Activated CD4-positive, alpha-beta T cell treated with anti-CD3 and anti-CD28 coated beads, Interleukin-2, Interleukin-6, amounts not matched to agents 100 ng/mL and 50 ng/mL, durations not matched to agents 16 hours and 8 hours (primary cell): ENCODE results near the gene ADCYAP1R1.

Experiments used
- DNase-seq: peaks from one replicate; pipeline ENCODE4 v3.0.0-alpha.2; 2020

The ADCYAP1R1 gene

DNA sequence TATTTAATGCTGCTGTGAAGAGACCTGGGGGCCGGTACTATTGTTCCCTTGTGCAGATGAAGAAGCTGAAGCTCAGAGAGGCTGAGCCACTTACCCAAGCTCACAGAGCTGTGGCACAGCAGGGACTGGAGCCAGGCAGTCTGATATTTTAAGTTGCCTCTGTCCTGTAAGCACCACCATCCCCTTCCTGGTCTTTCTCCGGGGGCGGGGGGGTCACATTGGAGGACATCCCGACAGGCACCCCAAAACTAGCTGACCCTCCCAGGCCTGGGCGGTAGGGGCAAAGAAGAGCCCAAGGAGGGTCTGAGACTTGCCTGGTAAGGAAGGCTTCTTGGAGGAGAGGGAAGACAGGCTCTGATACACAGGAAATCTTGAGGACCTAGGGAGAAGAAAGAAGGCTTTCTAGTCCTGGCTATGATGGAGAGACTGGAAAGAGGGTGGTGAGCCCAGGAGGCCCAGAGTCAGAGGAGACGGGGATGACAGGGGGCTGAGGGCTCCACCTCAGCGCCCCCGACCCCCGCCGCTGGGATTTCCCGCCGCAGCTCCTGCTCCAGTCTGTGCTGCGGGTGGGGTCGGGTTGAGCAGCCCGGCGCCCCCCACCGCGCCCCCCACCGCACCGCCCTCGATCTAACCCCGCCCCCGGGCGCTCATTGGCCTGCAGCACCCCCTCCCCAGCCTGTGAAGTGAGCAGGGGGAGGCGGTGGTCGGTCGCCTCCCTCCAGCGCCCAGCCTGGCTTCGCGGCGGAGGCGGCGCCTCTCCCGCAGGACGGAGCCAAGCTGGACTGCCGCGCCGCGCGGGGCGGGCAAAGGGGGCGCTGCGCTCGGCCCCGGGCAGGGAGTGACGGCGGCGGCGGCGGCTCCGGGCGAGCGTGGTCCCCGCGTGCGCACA is at the start of gene ADCYAP1R1:
Gene ADCYAP1R1, plus strand, starts transcription at position 711 of the 889 bp plus-strand sequence. CDS start 10,957 bp downstream, outside the sequence.
- no peak for DNase-seq

GRCh38 chr7:31003097-31003496 is 49.0 kb upstream of the ADCYAP1R1 start:
- DNase-seq = no peak

DNA sequence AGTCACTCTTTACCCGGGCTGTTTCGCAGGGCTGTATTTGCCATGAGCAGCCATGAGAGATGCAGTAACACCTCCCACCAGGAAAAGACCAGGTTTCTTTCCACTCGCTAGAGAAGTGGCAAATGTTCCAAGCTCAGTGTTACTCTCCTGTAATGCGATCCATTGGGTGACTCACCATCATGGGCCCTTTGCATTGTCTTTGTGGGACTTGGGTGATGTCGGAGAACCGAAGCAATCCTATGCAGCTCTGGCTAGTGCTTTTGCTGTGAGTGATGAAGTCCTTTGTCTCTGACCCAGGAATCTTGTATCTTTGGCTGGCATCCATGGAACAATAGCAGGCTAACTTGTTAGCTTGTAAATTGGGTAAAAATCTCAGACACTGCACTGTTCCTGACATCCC is 48.4 kb upstream of the ADCYAP1R1 start:
- no peak for DNase-seq

GRCh38 chr7:31004393-31004792 is 47.7 kb upstream of the ADCYAP1R1 start:
- no peak for DNase-seq

DNA sequence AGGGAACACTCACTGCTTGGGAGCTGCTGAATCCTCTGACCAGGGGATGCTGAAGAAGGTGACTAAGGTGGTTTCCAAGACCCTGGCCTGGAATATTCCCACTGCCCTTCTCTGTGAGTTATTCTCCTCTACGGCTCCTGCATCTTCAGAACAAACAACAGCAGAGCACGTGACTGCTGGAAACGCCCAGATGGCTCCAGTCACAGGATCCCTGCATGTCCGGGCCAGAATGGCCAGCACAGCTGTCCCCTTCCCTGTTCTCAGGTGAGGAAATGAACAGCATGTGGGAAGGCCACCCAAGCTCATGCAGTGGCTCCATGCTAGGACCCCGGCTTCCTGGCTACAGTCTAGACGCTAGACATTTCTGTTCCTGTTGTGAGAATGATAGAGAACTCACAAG is 45.3 kb upstream of the ADCYAP1R1 start:
- DNase-seq = no peak

- no peak for DNase-seq
Observed at GRCh38 chr7:31007634-31008033, 44.5 kb upstream of the ADCYAP1R1 start.

DNA sequence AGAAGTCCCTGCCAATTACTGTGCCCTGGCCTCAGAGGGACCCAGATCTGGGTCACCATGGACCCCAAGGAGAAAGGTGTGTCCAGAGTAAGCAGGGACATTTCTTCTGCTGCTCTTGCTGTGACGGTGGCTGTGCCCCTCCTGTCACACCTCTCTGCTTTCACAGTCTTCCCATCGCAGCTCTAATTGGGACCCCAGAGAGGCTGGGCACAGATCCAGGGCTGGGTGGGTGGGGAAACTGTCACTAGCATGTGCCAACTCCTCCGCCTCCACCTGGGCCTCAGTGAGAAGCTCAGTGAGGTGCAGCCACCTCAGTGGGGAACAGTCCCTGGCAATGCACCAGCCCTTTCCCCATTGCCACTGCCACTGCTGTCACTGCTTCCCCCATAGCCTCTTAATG is 37.3 kb upstream of the ADCYAP1R1 start:
- no peak for DNase-seq

GRCh38 chr7:31017032-31017675 is 35.0 kb upstream of the ADCYAP1R1 start:
- no peak for DNase-seq

DNA sequence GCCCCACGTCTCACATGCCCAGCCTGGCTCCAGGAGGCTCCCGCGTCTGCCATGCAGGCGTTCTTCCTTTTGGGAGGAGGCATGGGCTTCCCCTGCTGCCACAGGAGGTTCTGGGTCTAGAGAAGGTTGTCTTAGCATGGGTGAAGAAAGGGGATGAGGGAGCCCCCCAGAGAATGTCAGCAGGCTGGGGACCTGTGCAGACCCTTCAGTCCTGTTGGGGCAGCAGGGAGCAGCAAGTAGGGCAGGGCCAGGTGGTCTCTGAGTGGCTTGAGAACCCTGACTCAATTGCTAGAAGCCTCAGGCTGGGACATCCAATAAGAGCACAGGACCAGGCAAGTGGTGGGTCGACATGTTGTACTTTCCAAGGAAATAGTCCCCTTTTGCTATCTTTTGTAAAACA is 34.4 kb upstream of the ADCYAP1R1 start:
- DNase-seq = no peak

- DNase-seq = no peak
Observed at GRCh38 chr7:31019509-31019908, 32.6 kb upstream of the ADCYAP1R1 start.

DNA sequence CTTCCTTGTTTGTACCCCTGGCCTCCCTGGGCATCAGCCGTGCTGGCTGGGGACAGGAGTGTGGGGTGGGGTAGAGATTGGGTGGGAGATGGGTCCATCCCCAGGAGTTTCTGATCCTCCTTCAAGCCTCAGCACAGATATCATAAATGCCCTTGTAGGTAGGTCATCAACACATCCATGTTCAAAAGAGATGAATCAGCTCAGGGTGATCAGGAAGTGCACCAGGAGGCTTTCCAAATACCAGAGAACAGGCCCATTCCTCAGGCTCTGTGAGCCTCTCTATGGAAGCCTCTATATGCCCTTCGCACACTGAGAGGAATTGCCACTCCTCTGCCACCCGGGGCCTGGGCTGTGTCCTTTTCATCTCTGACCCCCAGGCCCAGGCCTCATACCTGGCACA is 31.9 kb upstream of the ADCYAP1R1 start:
- no peak for DNase-seq

DNA sequence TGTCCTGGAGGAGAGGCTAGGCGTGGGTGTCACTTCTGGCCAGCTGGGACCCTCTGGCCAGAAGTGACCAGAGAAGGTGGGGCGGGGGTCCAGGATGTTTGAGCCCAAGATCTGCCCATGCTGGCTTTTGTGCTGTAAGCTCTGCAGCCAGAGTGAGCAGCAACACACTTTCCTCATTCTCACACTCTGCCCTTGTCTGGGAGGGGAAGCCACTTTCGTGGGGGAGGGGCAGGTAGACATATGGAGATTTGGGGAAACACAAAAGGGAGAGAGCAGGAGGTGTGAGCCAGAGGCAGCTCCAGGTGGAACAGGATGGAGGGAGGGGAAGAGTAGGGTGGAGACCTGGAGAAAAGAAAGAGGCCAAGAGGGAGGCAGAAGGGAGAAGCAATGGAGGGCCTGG is 31.5 kb upstream of the ADCYAP1R1 start:
- no peak for DNase-seq

DNA sequence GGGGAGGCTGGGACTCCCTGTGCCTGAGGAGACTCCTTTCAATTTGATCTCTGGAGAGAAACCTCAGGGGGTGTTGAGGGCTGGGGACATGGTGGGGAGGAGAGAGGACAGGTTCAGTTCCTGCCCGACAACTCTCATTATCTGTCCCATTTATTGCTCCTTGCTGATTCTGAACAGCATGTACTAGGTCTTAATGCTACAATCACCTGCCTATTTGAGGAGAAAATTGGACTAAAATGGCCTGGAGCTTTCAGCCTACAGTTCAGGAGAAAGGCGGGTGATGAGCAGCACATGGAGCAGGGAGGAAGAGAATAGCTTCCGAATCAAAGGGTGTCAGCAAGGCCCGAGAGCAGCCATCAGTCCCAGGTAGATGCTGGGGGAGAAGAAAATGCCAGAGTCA is 30.0 kb upstream of the ADCYAP1R1 start:
- no peak for DNase-seq

GRCh38 chr7:31022726-31023125 is 29.4 kb upstream of the ADCYAP1R1 start:
- no peak for DNase-seq

DNA sequence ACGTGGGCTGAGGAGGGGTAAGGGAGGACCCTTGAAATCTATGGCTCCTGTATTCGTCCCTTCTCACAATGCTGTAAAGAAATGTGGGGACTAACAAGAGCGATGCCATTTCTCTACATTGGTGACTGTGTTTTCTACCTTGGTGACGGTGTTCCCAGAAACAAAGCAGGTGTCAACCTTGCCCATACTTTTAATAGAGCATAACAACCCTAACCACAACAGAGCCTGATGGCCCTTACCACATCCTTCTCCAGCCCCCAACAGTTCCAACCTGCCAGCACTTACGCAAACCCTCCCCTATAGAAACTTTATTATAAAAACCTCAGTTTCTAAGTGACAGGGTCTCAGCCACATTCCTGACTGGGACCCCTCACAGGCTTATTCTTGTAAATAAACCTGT is 28.2 kb upstream of the ADCYAP1R1 start:
- DNase-seq = peak; percentile 8

- DNase-seq = no peak
Observed at GRCh38 chr7:31027161-31027965, 24.7 kb upstream of the ADCYAP1R1 start.

DNA sequence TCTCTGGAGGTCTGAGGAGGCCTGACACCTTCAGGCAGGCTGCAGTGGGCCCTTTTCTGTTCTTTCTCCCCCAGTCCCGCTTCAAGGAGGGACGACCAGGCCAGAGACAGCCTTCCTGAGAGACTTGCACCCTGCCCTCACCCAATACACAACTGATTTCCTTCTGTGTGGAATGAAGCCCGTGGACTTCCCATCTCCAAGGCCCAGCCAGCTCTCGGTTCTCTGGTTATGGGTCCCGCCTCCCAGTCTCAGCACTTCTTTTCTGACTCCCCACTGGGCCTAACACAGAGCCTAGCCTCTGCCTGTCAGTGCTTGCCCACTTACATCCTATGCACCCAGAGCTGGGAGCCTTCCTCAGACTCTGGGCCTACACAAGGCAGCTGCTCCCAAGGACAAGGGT is 24.1 kb upstream of the ADCYAP1R1 start:
- DNase-seq = no peak

GRCh38 chr7:31028417-31028992 is 23.6 kb upstream of the ADCYAP1R1 start:
- DNase-seq = no peak

DNA sequence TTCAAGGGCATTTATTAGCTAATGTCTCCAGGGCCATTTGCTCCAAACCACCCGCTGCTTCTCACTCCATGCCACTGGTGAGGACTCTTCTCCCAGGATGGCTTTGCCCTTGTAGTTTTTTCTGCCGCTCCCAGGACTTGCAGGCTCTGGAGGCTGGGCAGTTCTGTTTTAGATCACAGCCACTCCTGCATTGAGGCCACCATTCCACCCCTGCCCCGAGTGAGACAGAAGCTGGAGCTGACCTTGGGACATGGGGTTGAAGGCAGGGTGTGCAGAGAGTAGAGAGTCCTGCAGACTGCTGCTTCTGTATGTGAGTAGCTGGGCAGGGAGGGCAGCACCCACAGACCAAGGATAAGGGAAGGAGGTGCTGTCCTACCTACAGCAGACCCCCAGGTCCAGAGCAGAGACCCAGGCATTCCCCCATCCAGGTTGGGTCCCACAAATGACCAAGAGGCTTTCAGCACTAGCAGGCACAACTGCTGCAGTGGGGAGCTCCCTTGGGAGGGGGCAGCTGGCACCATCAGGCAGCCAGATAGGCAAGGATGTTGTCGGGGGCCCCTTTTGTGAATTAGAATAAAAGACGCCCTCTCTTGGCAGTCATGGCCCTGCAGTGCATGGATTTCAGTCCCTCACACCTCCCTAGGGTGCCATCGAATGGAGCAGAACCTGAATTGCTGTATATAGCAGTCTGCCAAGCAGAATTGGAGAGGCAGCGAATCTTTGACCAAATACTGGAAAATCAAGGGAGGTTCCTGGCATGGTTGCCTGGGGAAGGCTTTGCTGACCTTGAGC is 22.7 kb upstream of the ADCYAP1R1 start:
- DNase-seq = no peak

DNA sequence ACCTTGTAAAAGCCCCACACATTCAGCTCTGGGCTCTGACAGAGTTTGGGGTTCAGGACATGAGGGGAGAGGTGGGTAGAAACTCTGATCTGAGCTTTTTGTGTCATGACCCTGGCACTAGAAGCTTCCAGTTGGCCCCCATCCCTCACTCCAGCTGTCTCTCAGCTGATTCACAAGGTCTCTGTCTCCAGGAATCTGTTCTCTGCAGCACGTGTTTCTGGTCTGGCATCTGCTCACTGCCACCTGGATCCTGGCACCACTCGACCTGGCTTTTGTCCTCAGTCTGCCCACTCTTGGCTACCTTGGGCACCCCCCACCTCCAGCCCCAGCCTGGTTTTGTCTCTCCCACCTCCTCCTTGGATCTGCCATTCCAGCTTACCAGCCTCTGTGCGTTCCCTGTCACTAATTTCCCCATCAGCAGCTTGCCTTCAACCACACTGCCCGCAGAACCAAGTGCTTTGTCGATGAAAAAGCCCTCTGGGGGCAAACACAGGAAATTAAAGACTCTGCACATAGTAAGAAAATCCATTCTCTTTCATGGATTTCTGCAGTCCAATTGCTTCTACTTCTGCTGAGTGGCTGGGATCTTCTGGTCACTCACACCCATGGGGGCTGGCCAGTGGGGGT is 18.3 kb upstream of the ADCYAP1R1 start:
- no peak for DNase-seq

- no peak for DNase-seq
Observed at GRCh38 chr7:31036924-31037323, 15.2 kb upstream of the ADCYAP1R1 start.

DNA sequence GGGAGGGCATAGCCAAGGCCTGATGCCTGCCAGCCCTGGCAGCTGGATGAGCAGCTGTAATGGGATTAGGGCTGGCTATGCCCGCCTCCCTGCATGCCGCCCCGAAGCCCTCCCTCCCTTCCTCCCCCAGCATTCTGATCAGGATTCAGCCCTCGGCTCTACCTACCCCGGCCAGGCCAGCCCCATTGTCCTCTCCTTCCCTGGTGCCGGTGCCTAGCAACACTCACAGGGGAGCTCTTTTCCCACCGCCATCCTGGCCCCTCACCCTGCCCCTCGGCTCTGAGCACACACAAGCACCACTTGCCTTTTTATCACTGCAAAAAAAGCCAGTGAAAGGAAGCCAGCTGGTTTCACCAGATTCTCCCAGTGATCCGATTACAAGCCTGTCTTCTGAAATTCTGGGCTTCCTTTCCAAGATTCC is 9.0 kb upstream of the ADCYAP1R1 start:
- no peak for DNase-seq
